ENCODE data around the gene DGKD.
"Not testable (repeated sequence)": the region's sequence is repeated elsewhere in the genome, so short reads cannot be mapped to it uniquely, and the experiment has no call there.

DGKD gene

GRCh38 chr2:233387225-233387624 lies 32.9 kb downstream of the DGKD start:
- no peak for DNase-seq

GRCh38 chr2:233387667-233388528 lies 33.6 kb downstream of the DGKD start:
- DNase-seq = no peak

- DNase-seq = no peak
Measured at GRCh38 chr2:233389601-233390125, 35.4 kb downstream of the DGKD start.

GRCh38 chr2:233395687-233396086 lies 41.4 kb downstream of the DGKD start:
- no peak for DNase-seq

- not testable (repeated sequence) for DNase-seq
Measured at GRCh38 chr2:233396726-233397665, 42.7 kb downstream of the DGKD start.

- no peak for DNase-seq
Measured at GRCh38 chr2:233399306-233400225, 45.3 kb downstream of the DGKD start.

- DNase-seq = no peak
Measured at GRCh38 chr2:233400341-233400740, 46.0 kb downstream of the DGKD start.

- no peak for DNase-seq
Measured at GRCh38 chr2:233400961-233401360, 46.7 kb downstream of the DGKD start.

- no peak for DNase-seq
Measured at GRCh38 chr2:233402346-233402745, 48.1 kb downstream of the DGKD start.

- no peak for DNase-seq
Measured at GRCh38 chr2:233402789-233403188, 48.5 kb downstream of the DGKD start.

GRCh38 chr2:233404222-233404621 lies 49.9 kb downstream of the DGKD start:
- DNase-seq = no peak

GRCh38 chr2:233406865-233407264 lies 52.6 kb downstream of the DGKD start:
- no peak for DNase-seq

GRCh38 chr2:233407771-233408181 lies 53.5 kb downstream of the DGKD start:
- DNase-seq = no peak

GRCh38 chr2:233408366-233409285 lies 54.3 kb downstream of the DGKD start:
- no peak for DNase-seq

- DNase-seq = no peak
Measured at GRCh38 chr2:233409286-233409991, 55.1 kb downstream of the DGKD start.

GRCh38 chr2:233410196-233410760 lies 56.0 kb downstream of the DGKD start:
- no peak for DNase-seq

GRCh38 chr2:233411162-233411561 lies 56.9 kb downstream of the DGKD start:
- no peak for DNase-seq

GRCh38 chr2:233412405-233412804 lies 58.1 kb downstream of the DGKD start:
- no peak for DNase-seq

- no peak for DNase-seq
Measured at GRCh38 chr2:233413046-233413445, 58.8 kb downstream of the DGKD start.

Data from NCI-H526 treated with DMSO at 0.1 percent for 48 hours (cell line).